Activated naive CD8-positive, alpha-beta T cell treated with anti-CD3 and anti-CD28 coated beads, Interleukin-2, amount 50 U/mL, for 16 hours (primary cell): ENCODE results near the gene SEC14L5.

Source experiments
- DNase-seq: peaks from one replicate; pipeline ENCODE4 v3.0.0-alpha.2; 2020; ENCODE audit warnings: low read depth, low spot score

The SEC14L5 gene

GRCh38 chr16:4984174-4984990 lies 26.3 kb downstream of the SEC14L5 start:
- no peak for DNase-seq

GRCh38 chr16:4987250-4987579 lies 29.1 kb downstream of the SEC14L5 start:
- no peak for DNase-seq

- DNase-seq, result no peak
Observed at GRCh38 chr16:4987580-4988374, 29.6 kb downstream of the SEC14L5 start.

- DNase-seq, result no peak
Observed at GRCh38 chr16:4988647-4989046, 30.5 kb downstream of the SEC14L5 start.

- no peak for DNase-seq
Observed at GRCh38 chr16:4989391-4990006, 31.4 kb downstream of the SEC14L5 start.

- no peak for DNase-seq
Observed at GRCh38 chr16:4990415-4990814, 32.3 kb downstream of the SEC14L5 start.

GRCh38 chr16:4991754-4992153 lies 33.6 kb downstream of the SEC14L5 start:
- DNase-seq, result no peak

- DNase-seq, result no peak
Observed at GRCh38 chr16:4994719-4995434, 36.7 kb downstream of the SEC14L5 start.

GRCh38 chr16:5000573-5001001 lies 42.5 kb downstream of the SEC14L5 start:
- DNase-seq, result no peak

- no peak for DNase-seq
Observed at GRCh38 chr16:5001571-5001970, 43.4 kb downstream of the SEC14L5 start.

GRCh38 chr16:5001986-5002385 lies 43.9 kb downstream of the SEC14L5 start:
- no peak for DNase-seq

GRCh38 chr16:5002699-5003143 lies 44.6 kb downstream of the SEC14L5 start:
- DNase-seq, result no peak

GRCh38 chr16:5003211-5003610 lies 45.1 kb downstream of the SEC14L5 start:
- no peak for DNase-seq

- DNase-seq, result no peak
Observed at GRCh38 chr16:5003828-5004227, 45.7 kb downstream of the SEC14L5 start.

- no peak for DNase-seq
Observed at GRCh38 chr16:5004311-5004710, 46.2 kb downstream of the SEC14L5 start.

GRCh38 chr16:5005916-5006315 lies 47.8 kb downstream of the SEC14L5 start:
- DNase-seq, result no peak

- DNase-seq, result no peak
Observed at GRCh38 chr16:5006348-5007193, 48.4 kb downstream of the SEC14L5 start.

GRCh38 chr16:5007256-5007655 lies 49.1 kb downstream of the SEC14L5 start:
- DNase-seq, result no peak

- no peak for DNase-seq
Observed at GRCh38 chr16:5008311-5008731, 50.2 kb downstream of the SEC14L5 start.

GRCh38 chr16:5010576-5011329 lies 52.6 kb downstream of the SEC14L5 start:
- DNase-seq, result no peak
